Measurements from ENCODE around the gene GMDS.

DNA sequence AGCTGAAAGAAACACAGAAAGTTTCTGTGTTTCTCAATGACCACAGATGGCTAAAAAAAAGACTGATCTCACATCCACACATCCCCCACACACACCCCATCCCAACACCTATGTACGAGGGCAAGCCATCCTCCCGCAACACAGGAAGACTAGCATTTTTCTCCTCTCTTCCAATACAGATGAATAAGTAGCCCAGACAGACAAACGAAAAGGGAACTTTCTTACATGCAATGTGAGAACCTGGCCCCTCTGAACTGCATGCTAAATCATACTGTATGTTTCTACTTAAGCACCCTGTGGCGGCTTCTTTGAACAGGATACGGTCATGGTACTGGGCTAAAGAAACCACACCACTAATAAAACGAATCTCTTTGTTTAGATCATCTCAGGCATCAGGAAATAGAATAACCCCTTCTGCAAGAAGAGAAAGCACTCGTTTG lies 116.2 kb downstream of the GMDS start:
- TF ChIP-seq CTCF (IDR thresholded peaks at IDR 0.05), result no peak
- no peak for TF ChIP-seq POLR2A (IDR thresholded peaks at IDR 0.05)
- TF ChIP-seq POLR2AphosphoS5 (IDR thresholded peaks at IDR 0.05; ENCODE audit: insufficient read depth in 1 of 2, low read depth in 1 of 2), result no peak

Data from vagina (tissue), 2 donors.